Karpas-422 (cell line): Measurements from ENCODE around the gene IFI44L. TPM values are rescaled to one million over a fixed set of nuclear protein-coding genes. Genes with fewer than 3 reads are reported as not detected.

Source experiments
- total RNA-seq: library from RNA; depleted of rRNA; stranded (reverse); fragments of >200 nt; shearing (Covaris generic); gene quantifications from 2 replicates; pipeline ENCODE4 v1.2.3, GENCODE V29; 2014; ENCODE audit warnings: low replicate concordance; rRNA removed

The IFI44L gene
- total RNA-seq, 1 experiment from 2014 or later: 3.5 TPM

Other genes starting within 250 kb of the IFI44L start
- gene PTGFR, start 129.5 kb upstream of the IFI44L start, total RNA-seq: not detected in 2 replicates
- 16.3 and 27.5 TPM in 2 replicates for gene IFI44, start 29.4 kb downstream of the IFI44L start, total RNA-seq